ENCODE results near the gene CD40LG. TPM values are rescaled to one million over a fixed set of nuclear protein-coding genes. Genes with fewer than 3 reads are reported as not detected.

CD40LG gene
- under 1 TPM; 0.26 to 0.81 TPM for total RNA-seq
- polyA plus RNA-seq: not detected
- long read RNA-seq, donor 1: 0 reads
- long read RNA-seq, donor 2, partial matches to known transcripts: 0 of 1 reads
- long read RNA-seq, donor 2, other reads (novel, unspliced or antisense): 1 of 1 reads

GRCh38 chrX:136647677-136648360, at the start of gene CD40LG:
Gene CD40LG (plus strand): TSS chrX:136648158. CDS start chrX:136648249, 91 bp downstream.
- Histone ChIP-seq H3K4me1 (ENCODE audit: control insufficient read depth in 1 of 2, insufficient read depth in 2 of 2, low read length in 2 of 2) (no peaks in the 10 kb centered on the region), H3K4me3 (ENCODE audit: low read length in 2 of 2) (no peak within 1 kb of the TSS), H3K27ac (ENCODE audit: low read depth in 1 of 2, low read length in 2 of 2) (no peak within 1 kb of the TSS), H3K9me3 (ENCODE audit: control insufficient read depth, low read length) (no peaks in the 10 kb centered on the region), H3K36me3 (ENCODE audit: control insufficient read depth in 1 of 2, insufficient read depth in 2 of 2, low read length in 1 of 2) (no peaks in the 10 kb centered on the region), H3K27me3 (ENCODE audit: control insufficient read depth in 1 of 2, insufficient read depth in 2 of 2, low read length in 1 of 2) (no peaks in the 10 kb centered on the region)
- intact Hi-C loops (cut with DNase I): no loop called here
- 84 to 87% methylated on average over 10 of the region's 10 CpGs for WGBS, 2 donors
- no peak for DNase-seq
- no peak for ATAC-seq (ENCODE audit: low FRiP score)

GRCh38 chrX:136598631-136599030, 49.3 kb upstream of the CD40LG start:
- Histone ChIP-seq H3K27me3 (ENCODE audit: control insufficient read depth in 1 of 2, insufficient read depth in 2 of 2, low read length in 1 of 2) (peaks cover 0 to 4% of the 10 kb centered on the region in 2 donors), H3K9me3 (ENCODE audit: control insufficient read depth, low read length) (no peaks in the 10 kb centered on the region), H3K36me3 (ENCODE audit: control insufficient read depth in 1 of 2, insufficient read depth in 2 of 2, low read length in 1 of 2) (no peaks in the 10 kb centered on the region), H3K4me3 (ENCODE audit: low read length in 2 of 2) (no peak overlapping the region), H3K27ac (ENCODE audit: low read depth in 1 of 2, low read length in 2 of 2) (no peak overlapping the region), H3K4me1 (ENCODE audit: control insufficient read depth in 1 of 2, insufficient read depth in 2 of 2, low read length in 2 of 2) (no peaks in the 10 kb centered on the region)
- intact Hi-C loops (cut with DNase I): no loop called here
- 62 to 78% methylated on average over 8 of the region's 8 CpGs for WGBS, 2 donors
- no peak for DNase-seq
- ATAC-seq (ENCODE audit: low FRiP score): no peak

- ATAC-seq (ENCODE audit: low FRiP score) (no peak), DNase-seq (no peak)
- H3K4me1 ChIP-seq (ENCODE audit: control insufficient read depth in 1 of 2, insufficient read depth in 2 of 2, low read length in 2 of 2): no peaks in the 10 kb centered on the region
- H3K4me3 ChIP-seq (ENCODE audit: low read length in 2 of 2): no peak overlapping the region
- H3K27ac ChIP-seq (ENCODE audit: low read depth in 1 of 2, low read length in 2 of 2): no peak overlapping the region
- no peaks in the 10 kb centered on the region for H3K9me3 ChIP-seq (ENCODE audit: control insufficient read depth, low read length)
- H3K36me3 ChIP-seq (ENCODE audit: control insufficient read depth in 1 of 2, insufficient read depth in 2 of 2, low read length in 1 of 2): no peaks in the 10 kb centered on the region
- WGBS, 2 donors: 35 to 83% methylated on average over 1 of the region's 1 CpG
- intact Hi-C loops (cut with DNase I): no loop called here
- peaks cover 0 to 4% of the 10 kb centered on the region in 2 donors for H3K27me3 ChIP-seq (ENCODE audit: control insufficient read depth in 1 of 2, insufficient read depth in 2 of 2, low read length in 1 of 2)
Measured at GRCh38 chrX:136600059-136600458, 47.9 kb upstream of the CD40LG start.

GRCh38 chrX:136607236-136607635, 40.7 kb upstream of the CD40LG start:
- intact Hi-C loops (cut with DNase I): no loop called here
- no peak for DNase-seq
- H3K4me3 ChIP-seq (ENCODE audit: low read length in 2 of 2): no peak overlapping the region
- no peak overlapping the region for H3K27ac ChIP-seq (ENCODE audit: low read depth in 1 of 2, low read length in 2 of 2)
- no peaks in the 10 kb centered on the region for H3K9me3 ChIP-seq (ENCODE audit: control insufficient read depth, low read length)
- no peak for ATAC-seq (ENCODE audit: low FRiP score)
- H3K36me3 ChIP-seq (ENCODE audit: control insufficient read depth in 1 of 2, insufficient read depth in 2 of 2, low read length in 1 of 2): no peaks in the 10 kb centered on the region
- H3K27me3 ChIP-seq (ENCODE audit: control insufficient read depth in 1 of 2, insufficient read depth in 2 of 2, low read length in 1 of 2): no peaks in the 10 kb centered on the region
- 51 to 65% methylated on average over 3 of the region's 3 CpGs for WGBS, 2 donors
- no peaks in the 10 kb centered on the region for H3K4me1 ChIP-seq (ENCODE audit: control insufficient read depth in 1 of 2, insufficient read depth in 2 of 2, low read length in 2 of 2)

- intact Hi-C loops (cut with DNase I): no loop called here
- no peak overlapping the region for H3K27ac ChIP-seq (ENCODE audit: low read depth in 1 of 2, low read length in 2 of 2)
- no peaks in the 10 kb centered on the region for H3K4me1 ChIP-seq (ENCODE audit: control insufficient read depth in 1 of 2, insufficient read depth in 2 of 2, low read length in 2 of 2)
- DNase-seq (peak in 1 of 2 donors; percentile 51), ATAC-seq (ENCODE audit: low FRiP score) (no peak)
- no peaks in the 10 kb centered on the region for H3K36me3 ChIP-seq (ENCODE audit: control insufficient read depth in 1 of 2, insufficient read depth in 2 of 2, low read length in 1 of 2)
- no peaks in the 10 kb centered on the region for H3K27me3 ChIP-seq (ENCODE audit: control insufficient read depth in 1 of 2, insufficient read depth in 2 of 2, low read length in 1 of 2)
- no peak overlapping the region for H3K4me3 ChIP-seq (ENCODE audit: low read length in 2 of 2)
- H3K9me3 ChIP-seq (ENCODE audit: control insufficient read depth, low read length): no peaks in the 10 kb centered on the region
- WGBS, 2 donors: 48 to 50% methylated on average over 10 of the region's 10 CpGs
Measured at GRCh38 chrX:136608295-136608933, 39.5 kb upstream of the CD40LG start.

GRCh38 chrX:136616987-136617685, 30.8 kb upstream of the CD40LG start:
- H3K4me3 ChIP-seq (ENCODE audit: low read length in 2 of 2): no peak overlapping the region
- DNase-seq: no peak
- no peak for ATAC-seq (ENCODE audit: low FRiP score)
- H3K4me1 ChIP-seq (ENCODE audit: control insufficient read depth in 1 of 2, insufficient read depth in 2 of 2, low read length in 2 of 2): no peaks in the 10 kb centered on the region
- no peaks in the 10 kb centered on the region for H3K36me3 ChIP-seq (ENCODE audit: control insufficient read depth in 1 of 2, insufficient read depth in 2 of 2, low read length in 1 of 2)
- no peaks in the 10 kb centered on the region for H3K9me3 ChIP-seq (ENCODE audit: control insufficient read depth, low read length)
- no peaks in the 10 kb centered on the region for H3K27me3 ChIP-seq (ENCODE audit: control insufficient read depth in 1 of 2, insufficient read depth in 2 of 2, low read length in 1 of 2)
- intact Hi-C loops (cut with DNase I): no loop called here
- 74 to 87% methylated on average over 6 of the region's 6 CpGs for WGBS, 2 donors
- H3K27ac ChIP-seq (ENCODE audit: low read depth in 1 of 2, low read length in 2 of 2): no peak overlapping the region

GRCh38 chrX:136619899-136620505, 28.0 kb upstream of the CD40LG start:
- DNase-seq (no peak), ATAC-seq (ENCODE audit: low FRiP score) (no peak)
- 77 to 87% methylated on average over 14 of the region's 14 CpGs for WGBS, 2 donors

GRCh38 chrX:136620780-136621179, 27.2 kb upstream of the CD40LG start:
- Histone ChIP-seq H3K9me3 (ENCODE audit: control insufficient read depth, low read length) (no peaks in the 10 kb centered on the region), H3K36me3 (ENCODE audit: control insufficient read depth in 1 of 2, insufficient read depth in 2 of 2, low read length in 1 of 2) (no peaks in the 10 kb centered on the region), H3K4me3 (ENCODE audit: low read length in 2 of 2) (no peak overlapping the region), H3K4me1 (ENCODE audit: control insufficient read depth in 1 of 2, insufficient read depth in 2 of 2, low read length in 2 of 2) (no peaks in the 10 kb centered on the region), H3K27ac (ENCODE audit: low read depth in 1 of 2, low read length in 2 of 2) (no peak overlapping the region), H3K27me3 (ENCODE audit: control insufficient read depth in 1 of 2, insufficient read depth in 2 of 2, low read length in 1 of 2) (no peaks in the 10 kb centered on the region)
- no peak for ATAC-seq (ENCODE audit: low FRiP score)
- intact Hi-C loops (cut with DNase I): no loop called here
- no peak for DNase-seq

More at GRCh38 chrX:136619899-136620505, 28.0 kb upstream of the CD40LG start:
- H3K27ac ChIP-seq (ENCODE audit: low read depth in 1 of 2, low read length in 2 of 2): no peak overlapping the region
- H3K36me3 ChIP-seq (ENCODE audit: control insufficient read depth in 1 of 2, insufficient read depth in 2 of 2, low read length in 1 of 2): no peaks in the 10 kb centered on the region
- H3K4me3 ChIP-seq (ENCODE audit: low read length in 2 of 2): no peak overlapping the region
- intact Hi-C loops (cut with DNase I): no loop called here
- no peaks in the 10 kb centered on the region for H3K27me3 ChIP-seq (ENCODE audit: control insufficient read depth in 1 of 2, insufficient read depth in 2 of 2, low read length in 1 of 2)
- H3K4me1 ChIP-seq (ENCODE audit: control insufficient read depth in 1 of 2, insufficient read depth in 2 of 2, low read length in 2 of 2): no peaks in the 10 kb centered on the region
- no peaks in the 10 kb centered on the region for H3K9me3 ChIP-seq (ENCODE audit: control insufficient read depth, low read length)
